Measurements from ENCODE around the gene ELOVL5.

ELOVL5 gene

GRCh38 chr6:53318429-53318828 is 30.3 kb downstream of the ELOVL5 start:
- TF ChIP-seq TEAD4 (IDR thresholded peaks at IDR 0.05) = no peak
- TF ChIP-seq EP300 (IDR thresholded peaks at IDR 0.05; ENCODE audit: borderline replicate concordance) = no peak
- no peak for TF ChIP-seq TCF12 (IDR thresholded peaks at IDR 0.05; ENCODE audit: low read depth)
- TF ChIP-seq REST (IDR thresholded peaks at IDR 0.05; ENCODE audit: low read depth) = no peak
- no peak for TF ChIP-seq YY1 (IDR thresholded peaks at IDR 0.05; ENCODE audit: low read depth)
- TF ChIP-seq NFIC (IDR thresholded peaks at IDR 0.05) = no peak
- TF ChIP-seq TAF1 (IDR thresholded peaks at IDR 0.05; ENCODE audit: low read depth) = no peak
- TF ChIP-seq RAD21 (IDR thresholded peaks at IDR 0.05; ENCODE audit: low read depth) = no peak
- TF ChIP-seq FOXM1 (IDR thresholded peaks at IDR 0.05; ENCODE audit: borderline replicate concordance, low read depth) = no peak
- TF ChIP-seq MAX (IDR thresholded peaks at IDR 0.05) = no peak
- TF ChIP-seq CEBPB (IDR thresholded peaks at IDR 0.05) = no peak
- no peak for TF ChIP-seq EGR1 (IDR thresholded peaks at IDR 0.05)
- no peak for TF ChIP-seq CREB1 (IDR thresholded peaks at IDR 0.05; ENCODE audit: low read depth)
- no peak for TF ChIP-seq ZBTB7A (IDR thresholded peaks at IDR 0.05; ENCODE audit: low read depth)
- TF ChIP-seq USF1 (IDR thresholded peaks at IDR 0.05) = no peak

GRCh38 chr6:53317861-53318260 is 30.9 kb downstream of the ELOVL5 start:
- TF ChIP-seq NFIC (IDR thresholded peaks at IDR 0.05) (no peak), CEBPB (IDR thresholded peaks at IDR 0.05) (no peak), EGR1 (IDR thresholded peaks at IDR 0.05) (no peak), EP300 (IDR thresholded peaks at IDR 0.05; ENCODE audit: borderline replicate concordance) (no peak), FOXM1 (IDR thresholded peaks at IDR 0.05; ENCODE audit: borderline replicate concordance, low read depth) (no peak), RAD21 (IDR thresholded peaks at IDR 0.05; ENCODE audit: low read depth) (no peak), CREB1 (IDR thresholded peaks at IDR 0.05; ENCODE audit: low read depth) (no peak), USF1 (IDR thresholded peaks at IDR 0.05) (no peak), TCF12 (IDR thresholded peaks at IDR 0.05; ENCODE audit: low read depth) (no peak), TAF1 (IDR thresholded peaks at IDR 0.05; ENCODE audit: low read depth) (no peak), ZBTB7A (IDR thresholded peaks at IDR 0.05; ENCODE audit: low read depth) (no peak), TEAD4 (IDR thresholded peaks at IDR 0.05) (no peak)

- TF ChIP-seq USF1 (IDR thresholded peaks at IDR 0.05) (no peak), RAD21 (IDR thresholded peaks at IDR 0.05; ENCODE audit: low read depth) (no peak), TEAD4 (IDR thresholded peaks at IDR 0.05) (no peak), NFIC (IDR thresholded peaks at IDR 0.05) (no peak), MAX (IDR thresholded peaks at IDR 0.05) (no peak), FOXM1 (IDR thresholded peaks at IDR 0.05; ENCODE audit: borderline replicate concordance, low read depth) (no peak), YY1 (IDR thresholded peaks at IDR 0.05; ENCODE audit: low read depth) (no peak), EP300 (IDR thresholded peaks at IDR 0.05; ENCODE audit: borderline replicate concordance) (no peak), TAF1 (IDR thresholded peaks at IDR 0.05; ENCODE audit: low read depth) (no peak)
These were observed 32.6 kb downstream of the ELOVL5 start for GRCh38 chr6:53316142-53316541.

- TF ChIP-seq REST (IDR thresholded peaks at IDR 0.05; ENCODE audit: low read depth) (no peak), TAF1 (IDR thresholded peaks at IDR 0.05; ENCODE audit: low read depth) (no peak), RAD21 (IDR thresholded peaks at IDR 0.05; ENCODE audit: low read depth) (no peak), TCF12 (IDR thresholded peaks at IDR 0.05; ENCODE audit: low read depth) (no peak), ZBTB7A (IDR thresholded peaks at IDR 0.05; ENCODE audit: low read depth) (no peak), CREB1 (IDR thresholded peaks at IDR 0.05; ENCODE audit: low read depth) (no peak), MAX (IDR thresholded peaks at IDR 0.05) (no peak), YY1 (IDR thresholded peaks at IDR 0.05; ENCODE audit: low read depth) (no peak), TEAD4 (IDR thresholded peaks at IDR 0.05) (no peak), EGR1 (IDR thresholded peaks at IDR 0.05) (no peak)
These were observed 33.5 kb downstream of the ELOVL5 start for GRCh38 chr6:53315086-53315724.

GRCh38 chr6:53313784-53314400 is 34.9 kb downstream of the ELOVL5 start:
- no peak for TF ChIP-seq EGR1 (IDR thresholded peaks at IDR 0.05)
- no peak for TF ChIP-seq EP300 (IDR thresholded peaks at IDR 0.05; ENCODE audit: borderline replicate concordance)
- no peak for TF ChIP-seq REST (IDR thresholded peaks at IDR 0.05; ENCODE audit: low read depth)
- no peak for TF ChIP-seq MAX (IDR thresholded peaks at IDR 0.05)
- TF ChIP-seq FOXM1 (IDR thresholded peaks at IDR 0.05; ENCODE audit: borderline replicate concordance, low read depth) = no peak
- no peak for TF ChIP-seq CEBPB (IDR thresholded peaks at IDR 0.05)

Measured in Ishikawa (cell line).